WTC11 (cell line): Measurements from ENCODE around the gene CACNA2D3.

ENCODE experiments used
- CREB1 ChIP-seq: sonication (generic); formaldehyde crosslinking; IDR thresholded peaks from 2 replicates; pipeline ENCODE4 v1.8.0; 2023; ENCODE audit warnings: mild to moderate bottlenecking, missing genetic modification reagents
- CTCF ChIP-seq: fragments of 200-600 bp; IDR thresholded peaks from 2 replicates; pipeline ENCODE4 v1.8.0; 2022; ENCODE audit warnings: antibody characterized with exemption
- ESRRA ChIP-seq: sonication (generic); formaldehyde crosslinking; IDR thresholded peaks from 2 replicates; pipeline ENCODE4 v1.8.1; 2022; ENCODE audit warnings: mild to moderate bottlenecking, missing genetic modification reagents, borderline replicate concordance
- SOX15 ChIP-seq: fragments of 250-450 bp; sonication (Bioruptor Pico); IDR thresholded peaks from 2 replicates; pipeline ENCODE4 v1.9.0; 2021; ENCODE audit warnings: mild to moderate bottlenecking
- SP1 ChIP-seq: sonication (generic); formaldehyde crosslinking; conservative IDR thresholded peaks from 2 replicates; pipeline ENCODE4 v1.8.1; 2022; ENCODE audit warnings: missing genetic modification reagents
- TP53 ChIP-seq: sonication (generic); formaldehyde crosslinking; IDR thresholded peaks from 2 replicates; pipeline ENCODE4 v1.8.1; 2023; ENCODE audit warnings: mild to moderate bottlenecking, missing genetic modification reagents
- ZNF512 ChIP-seq: sonication (generic); formaldehyde crosslinking; IDR thresholded peaks from 2 replicates; pipeline ENCODE4 v1.8.1; 2022; ENCODE audit warnings: missing genetic modification reagents, borderline replicate concordance
- ZNF671 ChIP-seq: fragments of 250-450 bp; sonication (Bioruptor Pico); IDR thresholded peaks from 2 replicates; pipeline ENCODE4 v1.8.0; 2021; ENCODE audit warnings: mild to moderate bottlenecking
- TF ChIP-seq, protein P1 (sequence below): sonication (generic); formaldehyde crosslinking; IDR thresholded peaks from 2 replicates; pipeline ENCODE4 v1.8.0; 2022; ENCODE audit warnings: missing genetic modification reagents

- TF ChIP-seq ZNF512 (CRISPR knock-in tag) (no peak), ZNF671 (CRISPR knock-in tag) (no peak), CTCF (no peak), SP1 (CRISPR knock-in tag) (no peak), TP53 (CRISPR knock-in tag) (no peak), CREB1 (CRISPR knock-in tag) (no peak), SOX15 (CRISPR knock-in tag) (no peak), ESRRA (CRISPR knock-in tag) (no peak)
- TF ChIP-seq, protein P1, sequence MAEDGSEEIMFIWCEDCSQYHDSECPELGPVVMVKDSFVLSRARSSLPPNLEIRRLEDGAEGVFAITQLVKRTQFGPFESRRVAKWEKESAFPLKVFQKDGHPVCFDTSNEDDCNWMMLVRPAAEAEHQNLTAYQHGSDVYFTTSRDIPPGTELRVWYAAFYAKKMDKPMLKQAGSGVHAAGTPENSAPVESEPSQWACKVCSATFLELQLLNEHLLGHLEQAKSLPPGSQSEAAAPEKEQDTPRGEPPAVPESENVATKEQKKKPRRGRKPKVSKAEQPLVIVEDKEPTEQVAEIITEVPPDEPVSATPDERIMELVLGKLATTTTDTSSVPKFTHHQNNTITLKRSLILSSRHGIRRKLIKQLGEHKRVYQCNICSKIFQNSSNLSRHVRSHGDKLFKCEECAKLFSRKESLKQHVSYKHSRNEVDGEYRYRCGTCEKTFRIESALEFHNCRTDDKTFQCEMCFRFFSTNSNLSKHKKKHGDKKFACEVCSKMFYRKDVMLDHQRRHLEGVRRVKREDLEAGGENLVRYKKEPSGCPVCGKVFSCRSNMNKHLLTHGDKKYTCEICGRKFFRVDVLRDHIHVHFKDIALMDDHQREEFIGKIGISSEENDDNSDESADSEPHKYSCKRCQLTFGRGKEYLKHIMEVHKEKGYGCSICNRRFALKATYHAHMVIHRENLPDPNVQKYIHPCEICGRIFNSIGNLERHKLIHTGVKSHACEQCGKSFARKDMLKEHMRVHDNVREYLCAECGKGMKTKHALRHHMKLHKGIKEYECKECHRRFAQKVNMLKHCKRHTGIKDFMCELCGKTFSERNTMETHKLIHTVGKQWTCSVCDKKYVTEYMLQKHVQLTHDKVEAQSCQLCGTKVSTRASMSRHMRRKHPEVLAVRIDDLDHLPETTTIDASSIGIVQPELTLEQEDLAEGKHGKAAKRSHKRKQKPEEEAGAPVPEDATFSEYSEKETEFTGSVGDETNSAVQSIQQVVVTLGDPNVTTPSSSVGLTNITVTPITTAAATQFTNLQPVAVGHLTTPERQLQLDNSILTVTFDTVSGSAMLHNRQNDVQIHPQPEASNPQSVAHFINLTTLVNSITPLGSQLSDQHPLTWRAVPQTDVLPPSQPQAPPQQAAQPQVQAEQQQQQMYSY (CRISPR knock-in tag) = no peak
Observed at GRCh38 chr3:54861248-54862067, 739.1 kb downstream of the CACNA2D3 start.
